ENCODE results near the gene DPYSL3.
A peak's percentile ranks its signal among the peaks of the same experiment; 100 is the strongest.

The DPYSL3 gene

GRCh38 chr5:147472664-147473475, 37.0 kb downstream of the DPYSL3 start:
- no peak for DNase-seq (ENCODE audit: low read depth, low spot score)

GRCh38 chr5:147467973-147468508, 41.8 kb downstream of the DPYSL3 start:
- DNase-seq (ENCODE audit: low read depth, low spot score): no peak

DNA sequence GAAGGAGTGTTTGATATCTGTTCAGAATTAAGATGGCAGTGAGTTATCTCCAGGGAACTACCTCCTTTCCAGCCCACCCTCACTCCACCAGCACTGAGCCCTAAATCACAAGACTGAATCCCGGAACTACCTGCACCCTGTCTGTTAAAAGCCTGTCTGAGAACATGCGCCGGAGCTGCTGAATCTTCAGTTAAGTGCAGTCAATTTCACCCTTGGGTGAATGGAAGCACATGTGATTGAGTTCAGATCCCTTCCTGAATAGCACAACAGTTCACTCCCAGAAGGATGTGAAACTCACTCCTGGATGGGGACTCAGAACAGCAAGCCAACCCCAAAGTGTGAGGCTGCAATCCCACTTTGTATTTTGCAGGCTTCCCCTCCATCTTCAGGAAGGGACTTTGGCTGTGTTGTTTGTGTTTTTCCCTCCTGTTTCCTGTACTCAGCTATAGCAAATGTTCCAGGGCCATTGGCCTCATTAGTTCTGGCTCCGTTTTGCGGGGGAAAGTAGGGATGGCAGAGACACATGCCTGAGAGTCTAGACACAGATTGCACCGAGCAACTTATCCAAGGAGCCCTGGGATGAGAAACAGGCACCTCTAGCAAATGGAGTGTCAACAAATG, 43.4 kb downstream of the DPYSL3 start:
- DNase-seq (ENCODE audit: low read depth, low spot score): no peak

DNA sequence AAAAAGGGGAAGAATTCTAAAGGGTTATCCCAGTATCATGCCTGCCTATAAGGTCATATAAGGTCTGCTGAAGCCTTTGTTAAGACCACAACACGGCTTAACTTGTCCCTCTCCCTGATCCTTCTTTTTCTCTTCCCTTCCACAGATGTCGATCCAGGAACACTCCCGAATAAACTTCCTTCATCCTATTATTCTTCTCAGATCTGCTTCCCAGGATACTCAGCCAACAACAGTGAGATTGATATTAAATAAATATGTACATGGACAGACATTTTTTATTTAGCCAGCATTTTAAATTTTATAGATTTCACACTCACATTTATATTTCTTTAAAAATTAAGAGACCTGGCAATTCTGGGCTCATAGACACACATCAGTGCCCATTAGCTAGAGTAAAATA, 44.1 kb downstream of the DPYSL3 start:
- no peak for DNase-seq (ENCODE audit: low read depth, low spot score)

GRCh38 chr5:147464211-147464610, 45.7 kb downstream of the DPYSL3 start:
- no peak for DNase-seq (ENCODE audit: low read depth, low spot score)

GRCh38 chr5:147461915-147462314, 48.0 kb downstream of the DPYSL3 start:
- DNase-seq (ENCODE audit: low read depth, low spot score): peak; percentile 56

- DNase-seq (ENCODE audit: low read depth, low spot score): no peak
Measured at GRCh38 chr5:147460380-147460779, 49.5 kb downstream of the DPYSL3 start.

DNA sequence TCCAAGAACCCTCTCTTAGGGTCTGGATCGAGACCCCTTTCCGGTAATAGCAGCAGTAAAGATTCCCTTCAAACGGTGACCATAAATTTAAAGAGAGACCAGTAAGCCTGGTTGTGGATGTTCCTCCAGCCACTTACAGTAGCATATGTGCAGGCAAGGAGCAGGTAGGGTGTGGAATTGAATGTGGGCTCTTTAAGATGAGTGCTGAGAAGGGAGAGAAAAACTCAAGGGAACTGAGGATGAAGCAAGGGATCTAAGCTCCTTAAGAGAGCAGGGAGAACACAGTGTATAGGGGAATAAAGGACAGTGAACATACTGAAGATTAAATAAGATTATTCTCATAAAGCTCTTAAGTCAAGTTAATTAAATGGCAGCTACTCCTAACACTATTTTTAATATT, 51.3 kb downstream of the DPYSL3 start:
- DNase-seq (ENCODE audit: low read depth, low spot score): no peak

- peak; percentile 28 for DNase-seq (ENCODE audit: low read depth, low spot score)
Measured at GRCh38 chr5:147455822-147456450, 53.9 kb downstream of the DPYSL3 start.

GRCh38 chr5:147454996-147455677, 54.7 kb downstream of the DPYSL3 start:
- peak; percentile 79 for DNase-seq (ENCODE audit: low read depth, low spot score)

GRCh38 chr5:147453875-147454814, 55.7 kb downstream of the DPYSL3 start:
- DNase-seq (ENCODE audit: low read depth, low spot score): peak; percentile 97

- peak; percentile 55 for DNase-seq (ENCODE audit: low read depth, low spot score)
Measured at GRCh38 chr5:147452165-147452811, 57.6 kb downstream of the DPYSL3 start.

DNA sequence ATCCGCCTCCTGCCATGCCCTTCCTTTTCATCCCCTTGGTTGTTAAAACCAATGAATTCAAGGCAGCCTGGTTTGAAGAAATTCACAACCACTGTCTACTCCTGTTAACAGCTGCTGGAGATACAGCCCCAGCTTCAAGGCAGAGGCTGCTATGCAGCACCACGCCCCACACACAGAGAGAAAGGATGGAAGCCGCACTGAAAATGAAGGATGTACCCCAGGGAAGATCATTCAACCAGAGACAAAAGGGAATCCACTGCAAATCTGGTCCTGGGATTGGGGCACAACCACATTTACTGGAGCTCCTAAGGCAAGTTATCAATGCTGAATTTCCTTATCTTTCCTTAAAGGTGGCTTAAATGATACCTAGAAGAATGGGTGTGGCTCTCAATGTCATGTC, 58.7 kb downstream of the DPYSL3 start:
- no peak for DNase-seq (ENCODE audit: low read depth, low spot score)

GRCh38 chr5:147450606-147451005, 59.3 kb downstream of the DPYSL3 start:
- DNase-seq (ENCODE audit: low read depth, low spot score): no peak

DNA sequence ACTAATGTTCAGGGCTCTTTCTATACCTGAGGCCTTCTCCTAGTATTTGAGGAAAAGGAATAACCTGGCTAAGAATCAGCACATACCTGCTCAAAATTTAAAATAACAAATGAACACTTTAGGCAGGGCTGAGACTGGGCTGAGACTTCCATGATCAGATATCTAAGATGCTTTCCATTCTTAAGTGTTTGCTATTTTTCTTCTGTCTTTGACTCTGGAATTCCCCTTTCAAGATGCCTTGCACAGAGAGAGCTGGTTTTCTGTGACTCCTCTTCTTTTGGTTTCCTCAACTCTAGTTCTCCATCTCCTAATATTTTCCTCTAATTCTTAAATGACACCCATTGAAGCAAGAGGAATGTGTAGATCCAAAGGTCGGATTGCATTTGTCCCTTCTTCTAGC, 61.1 kb downstream of the DPYSL3 start:
- DNase-seq (ENCODE audit: low read depth, low spot score): no peak

DNA sequence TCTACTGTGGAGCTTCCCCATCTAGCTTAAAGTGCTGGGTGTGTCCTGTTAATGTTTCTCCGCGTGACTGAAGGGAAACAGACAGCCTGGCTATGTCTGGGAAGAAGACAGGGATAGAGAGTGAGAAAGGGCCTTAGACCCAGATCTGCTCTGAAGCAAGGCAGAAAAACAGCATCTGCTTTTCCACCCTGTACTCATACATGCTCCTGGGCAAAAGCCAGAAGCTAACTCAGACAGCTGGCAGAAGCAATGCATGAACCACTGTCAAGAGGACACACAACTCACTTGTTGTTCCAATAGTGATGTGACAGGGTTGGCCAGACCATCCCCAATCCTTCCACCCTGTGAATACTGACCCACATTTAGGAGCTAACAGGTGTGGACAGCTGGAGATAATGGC, 63.3 kb downstream of the DPYSL3 start:
- DNase-seq (ENCODE audit: low read depth, low spot score): no peak

- DNase-seq (ENCODE audit: low read depth, low spot score): no peak
Measured at GRCh38 chr5:147445917-147446316, 64.0 kb downstream of the DPYSL3 start.

GRCh38 chr5:147445090-147445489, 64.8 kb downstream of the DPYSL3 start:
- DNase-seq (ENCODE audit: low read depth, low spot score): no peak

DNA sequence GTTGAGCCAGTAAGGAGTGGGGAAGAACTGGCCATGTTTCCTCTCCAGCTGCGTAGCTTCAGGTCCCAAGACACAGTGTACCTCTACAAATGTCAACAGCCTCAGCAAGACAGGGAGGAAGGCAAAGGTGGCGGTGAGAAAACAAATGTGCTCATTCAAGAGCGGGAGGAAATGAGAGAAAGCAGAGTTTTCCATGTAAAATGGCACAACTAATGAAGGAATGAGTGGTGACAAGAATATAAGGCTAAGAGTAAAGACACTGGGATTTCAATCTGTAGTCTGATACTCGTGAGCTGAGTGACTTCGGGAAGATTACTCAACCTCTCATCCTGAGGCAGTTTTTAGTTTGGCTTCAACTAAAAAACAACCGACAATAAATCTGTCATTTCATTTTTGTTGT, 67.6 kb downstream of the DPYSL3 start:
- DNase-seq (ENCODE audit: low read depth, low spot score): no peak

DNA sequence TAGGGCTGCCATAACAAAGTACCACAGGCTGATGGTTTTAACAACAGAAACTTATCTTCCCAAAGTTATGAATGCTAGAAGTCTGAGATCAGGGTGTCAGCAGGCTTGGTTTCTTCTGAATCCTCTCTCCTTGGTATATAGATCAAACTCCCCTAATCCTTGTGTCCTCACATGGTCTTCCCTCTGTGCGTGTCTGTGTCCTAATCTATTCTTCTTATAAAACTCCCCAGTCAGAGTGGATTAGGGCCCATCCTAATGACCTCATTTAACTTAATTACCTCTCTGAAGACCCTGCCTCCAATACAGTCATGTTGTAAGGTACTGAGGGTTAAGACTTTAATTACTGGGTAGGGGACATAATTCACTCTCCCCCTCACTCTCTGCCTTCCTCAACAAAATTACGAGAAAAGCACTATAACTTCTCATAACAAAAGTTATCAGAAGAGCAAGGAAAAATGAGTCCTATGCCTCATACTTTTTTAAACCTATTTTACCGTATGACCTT, 68.6 kb downstream of the DPYSL3 start:
- no peak for DNase-seq (ENCODE audit: low read depth, low spot score)

Measured in astrocyte of the hippocampus (primary cell).